Neuronal stem cell (in vitro differentiated cells): Measurements from ENCODE around the gene HTR6. TPM values are rescaled to one million over a fixed set of nuclear protein-coding genes. Genes with fewer than 3 reads are reported as not detected.

ENCODE experiments used
- DNase-seq: peaks from one replicate; pipeline ENCODE4 v3.0.0-alpha.2; 2013; ENCODE audit warnings: low spot score
- H2AFZ ChIP-seq: one replicate; pipeline ENCODE4 v1.6.1; 2013; ENCODE audit warnings: mild to moderate bottlenecking, low read length, inconsistent platforms
- H2AK5ac ChIP-seq: 2 replicates; pipeline ENCODE4 v1.6.1; 2013; ENCODE audit warnings: low read depth, mild to moderate bottlenecking, inconsistent platforms, low read length, moderate library complexity, mixed read lengths
- H2BK120ac ChIP-seq: 2 replicates; pipeline ENCODE4 v1.6.1; 2013; ENCODE audit warnings: low read depth, mild to moderate bottlenecking, inconsistent platforms, low read length, moderate library complexity, mixed read lengths
- H2BK12ac ChIP-seq: one replicate; pipeline ENCODE4 v1.6.1; 2013; ENCODE audit warnings: low read length, inconsistent platforms
- H2BK15ac ChIP-seq: 2 replicates; pipeline ENCODE4 v1.6.1; 2013; ENCODE audit warnings: mild to moderate bottlenecking, low read length, inconsistent platforms, mixed read lengths
- H2BK5ac ChIP-seq: one replicate; pipeline ENCODE4 v1.6.1; 2013; ENCODE audit warnings: inconsistent platforms, mild to moderate bottlenecking, low read length, moderate library complexity
- H3K14ac ChIP-seq: one replicate; pipeline ENCODE4 v1.6.1; 2013; ENCODE audit warnings: low read length, inconsistent platforms
- H3K18ac ChIP-seq: 2 replicates; pipeline ENCODE4 v1.6.1; 2013; ENCODE audit warnings: low read length, inconsistent platforms
- H3K23ac ChIP-seq: 2 replicates; pipeline ENCODE4 v1.6.1; 2013; ENCODE audit warnings: low read depth, mild to moderate bottlenecking, mixed read lengths, low read length, inconsistent platforms; ENCODE audit not compliant: poor library complexity
- H3K27ac ChIP-seq: replicated peaks from 3 replicates; pipeline ENCODE4 v1.5.1; 2013; ENCODE audit warnings: low read length, inconsistent platforms
- H3K27me3 ChIP-seq, 3 experiments: 2 replicates each; pipeline ENCODE4 v1.6.1; 2013; ENCODE audit warnings: low read length in 3 of 3, mild to moderate bottlenecking in 2 of 3, inconsistent platforms in 1 of 3, low read depth in 1 of 3, mixed read lengths in 1 of 3, moderate library complexity in 1 of 3; ENCODE audit not compliant: control insufficient read depth in 3 of 3, insufficient read depth in 3 of 3
- H3K36me3 ChIP-seq, 2 donors: replicated peaks in 1 of 2; 2 replicates each; pipeline ENCODE4 v1.6.1; 2013; ENCODE audit warnings: low read length in 2 of 2; ENCODE audit not compliant: control insufficient read depth in 2 of 2, insufficient read depth in 2 of 2
- H3K4ac ChIP-seq: 2 replicates; pipeline ENCODE4 v1.6.1; 2013; ENCODE audit warnings: inconsistent platforms, mild to moderate bottlenecking, low read length, moderate library complexity
- H3K4me1 ChIP-seq, 2 donors: 1 replicate in 1 of 2; 2 replicates in 1 of 2; pipeline ENCODE4 v1.6.1; 2013; ENCODE audit warnings: low read length in 2 of 2, low read depth in 1 of 2; ENCODE audit not compliant: control insufficient read depth in 2 of 2, insufficient read depth in 1 of 2
- H3K4me2 ChIP-seq: one replicate; pipeline ENCODE4 v1.6.1; 2013; ENCODE audit warnings: mild to moderate bottlenecking, low read length, inconsistent platforms; ENCODE audit not compliant: insufficient read depth, poor library complexity, severe bottlenecking
- H3K4me3 ChIP-seq, 2 donors: 2 replicates each; pipeline ENCODE4 v1.5.1; 2013; ENCODE audit warnings: low read length in 2 of 2, mild to moderate bottlenecking in 2 of 2, inconsistent platforms in 1 of 2, moderate library complexity in 1 of 2
- H3K79me1 ChIP-seq: one replicate; pipeline ENCODE4 v1.6.1; 2013; ENCODE audit warnings: low read depth, mild to moderate bottlenecking, inconsistent platforms, low read length, moderate library complexity
- H3K9ac ChIP-seq: one replicate; pipeline ENCODE4 v1.6.1; 2013; ENCODE audit warnings: mild to moderate bottlenecking, low read depth, low read length, inconsistent platforms; ENCODE audit not compliant: poor library complexity
- H3K9me3 ChIP-seq, 2 donors: replicated peaks in 1 of 2; 2 replicates each; pipeline versions ENCODE3 to v1.6.1; 2013; ENCODE audit warnings: low read length in 2 of 2, mild to moderate bottlenecking in 2 of 2, inconsistent platforms in 1 of 2, low read depth in 1 of 2, mixed read lengths in 1 of 2, moderate library complexity in 1 of 2; ENCODE audit not compliant: control insufficient read depth in 2 of 2, insufficient read depth in 1 of 2
- H4K8ac ChIP-seq: one replicate; pipeline ENCODE4 v1.6.1; 2013; ENCODE audit warnings: low read depth, mild to moderate bottlenecking, inconsistent platforms, low read length, moderate library complexity
- H4K91ac ChIP-seq: one replicate; pipeline ENCODE4 v1.6.1; 2013; ENCODE audit warnings: low read length, low read depth, mild to moderate bottlenecking, inconsistent platforms; ENCODE audit not compliant: poor library complexity
- WGBS, 2 donors: extraction: QIAGEN DNeasy Blood & Tissue Kit; methylation state at CpG; one replicate each; pipeline ENCODE4 v1.1.7; 2013; ENCODE audit warnings: missing lambda C conversion rate in 2 of 2, mixed read lengths in 1 of 2; ENCODE audit not compliant: insufficient read length in 2 of 2, insufficient replicate concordance in 1 of 2; ENCODE audit errors: extremely low coverage in 2 of 2; 5-methylcytosine and 5-hydroxymethylcytosine counted together
- polyA plus RNA-seq, 2 experiments: library from polyadenylated mRNA; stranded (reverse); fragments of 200-250 nt; gene quantifications; one replicate each; pipeline ENCODE4 v1.2.3, GENCODE V29; 2013

Gene HTR6
- 0.26 TPM for polyA plus RNA-seq (2013, experiment 1 of 2)
- 0.18 TPM for polyA plus RNA-seq (2013, experiment 2 of 2)

- peaks cover 20 to 77% (median 46%) of the 10 kb centered on the region in 3 experiments for H3K27me3 ChIP-seq
Observed at GRCh38 chr1:19664453-19665185, at the start of gene HTR6. HTR6 (plus strand) TSS chr1:19664875; CDS start chr1:19665754, 879 bp downstream.

GRCh38 chr1:19615438-19615837 lies 49.2 kb upstream of the HTR6 start:
- H2AK5ac ChIP-seq: no peak overlapping the region
- H4K91ac ChIP-seq: no peak overlapping the region
- no peaks in the 10 kb centered on the region for H3K9me3 ChIP-seq
- H3K79me1 ChIP-seq: peaks cover 3% of the 10 kb centered on the region
- no peak overlapping the region for H2BK5ac ChIP-seq
- H3K4me3 ChIP-seq: no peak overlapping the region
- H3K36me3 ChIP-seq: peaks cover 0 to 19% of the 10 kb centered on the region in 2 donors
- no peak for DNase-seq
- H3K27ac ChIP-seq: no peak overlapping the region
- no CpG with 5 or more reads among the region's 6 CpGs for WGBS, 2 donors
- H3K4me2 ChIP-seq: no peak overlapping the region
- H2AFZ ChIP-seq: no peak overlapping the region
- H2BK12ac ChIP-seq: no peak overlapping the region
- H3K23ac ChIP-seq: no peak overlapping the region
- H2BK120ac ChIP-seq: no peak overlapping the region
- no peak overlapping the region for H4K8ac ChIP-seq
- no peak overlapping the region for H3K4ac ChIP-seq
- H2BK15ac ChIP-seq: no peak overlapping the region
- H3K14ac ChIP-seq: no peak overlapping the region
- no peak overlapping the region for H3K9ac ChIP-seq
- no peak overlapping the region for H3K18ac ChIP-seq
- H3K4me1 ChIP-seq: peaks cover 0 to 4% of the 10 kb centered on the region in 2 donors
- no peaks in the 10 kb centered on the region for H3K27me3 ChIP-seq

More at GRCh38 chr1:19664453-19665185, at the start of gene HTR6:
- Histone ChIP-seq H3K36me3 (no peaks in the 10 kb centered on the region), H3K9me3 (peaks cover 0 to 2% of the 10 kb centered on the region in 2 donors), H2BK5ac (no peak within 1 kb of the TSS), H3K4me3 (peak within 1 kb of the TSS; percentile 6 to 81), H2BK120ac (no peak within 1 kb of the TSS), H3K4ac (no peak within 1 kb of the TSS), H4K91ac (no peak within 1 kb of the TSS), H2BK12ac (no peak within 1 kb of the TSS), H2BK15ac (peak within 1 kb of the TSS; percentile 44), H3K23ac (peak within 1 kb of the TSS; percentile 95), H2AFZ (peak within 1 kb of the TSS; percentile 64), H3K4me1 (no peaks in the 10 kb centered on the region), H3K79me1 (peaks cover 2% of the 10 kb centered on the region), H3K4me2 (peak within 1 kb of the TSS; percentile 89), H3K27ac (no peak within 1 kb of the TSS), H2AK5ac (no peak within 1 kb of the TSS), H3K9ac (peak within 1 kb of the TSS; percentile 51), H3K18ac (peak within 1 kb of the TSS; percentile 84), H4K8ac (peak within 1 kb of the TSS; percentile 45), H3K14ac (no peak within 1 kb of the TSS)
- no CpG with 5 or more reads among the region's 80 CpGs for WGBS, 2 donors
- no peak for DNase-seq

- Histone ChIP-seq H3K18ac (no peak overlapping the region), H3K4me1 (peaks cover 0 to 4% of the 10 kb centered on the region in 2 donors), H3K4me3 (no peak overlapping the region), H2BK15ac (no peak overlapping the region), H3K4me2 (no peak overlapping the region), H3K23ac (no peak overlapping the region), H3K9me3 (peaks cover 0 to under 1% of the 10 kb centered on the region in 2 donors), H2AK5ac (no peak overlapping the region), H4K91ac (no peak overlapping the region), H4K8ac (no peak overlapping the region), H3K4ac (no peak overlapping the region), H2BK12ac (no peak overlapping the region), H2BK120ac (no peak overlapping the region), H3K27me3 (no peaks in the 10 kb centered on the region), H3K36me3 (peaks cover 0 to 19% of the 10 kb centered on the region in 2 donors), H2AFZ (no peak overlapping the region), H3K9ac (no peak overlapping the region), H3K27ac (no peak overlapping the region), H2BK5ac (no peak overlapping the region), H3K14ac (no peak overlapping the region), H3K79me1 (peaks cover 3% of the 10 kb centered on the region)
- no CpG with 5 or more reads among the region's 2 CpGs for WGBS, 2 donors
- no peak for DNase-seq
Observed at GRCh38 chr1:19616489-19616888, 48.2 kb upstream of the HTR6 start.

- H3K9ac ChIP-seq: no peak overlapping the region
- H4K8ac ChIP-seq: no peak overlapping the region
- H3K23ac ChIP-seq: no peak overlapping the region
- H3K18ac ChIP-seq: no peak overlapping the region
- H2BK120ac ChIP-seq: no peak overlapping the region
- H2BK12ac ChIP-seq: no peak overlapping the region
- no peak overlapping the region for H2AK5ac ChIP-seq
- no peaks in the 10 kb centered on the region for H3K27me3 ChIP-seq
- H3K4me3 ChIP-seq: no peak overlapping the region
- H2AFZ ChIP-seq: no peak overlapping the region
- H3K4me2 ChIP-seq: no peak overlapping the region
- H3K9me3 ChIP-seq: peaks cover 0 to 2% of the 10 kb centered on the region in 2 donors
- no peak overlapping the region for H3K27ac ChIP-seq
- no peak overlapping the region for H3K4ac ChIP-seq
- no peak overlapping the region for H4K91ac ChIP-seq
- no peak overlapping the region for H3K14ac ChIP-seq
- H3K36me3 ChIP-seq: peaks cover 0 to 22% of the 10 kb centered on the region in 2 donors
- H3K79me1 ChIP-seq: peaks cover 3% of the 10 kb centered on the region
- DNase-seq: no peak
- H2BK5ac ChIP-seq: no peak overlapping the region
- H3K4me1 ChIP-seq: peaks cover 0 to 4% of the 10 kb centered on the region in 2 donors
- no CpG with 5 or more reads among the region's 3 CpGs for WGBS, 2 donors
- H2BK15ac ChIP-seq: no peak overlapping the region
Observed at GRCh38 chr1:19617376-19617775, 47.3 kb upstream of the HTR6 start.
